Measurements from ENCODE around the gene EVI2B. TPM values are rescaled to one million over a fixed set of nuclear protein-coding genes. Genes with fewer than 3 reads are reported as not detected.
A peak's percentile ranks its signal among the peaks of the same experiment; 100 is the strongest.
"Not testable (repeated sequence)": the region's sequence is repeated elsewhere in the genome, so short reads cannot be mapped to it uniquely, and the experiment has no call there.

The EVI2B gene
- polyA plus RNA-seq (ENCODE audit: insufficient read length in 10 of 10), result 1 to 10 TPM; 1.3 to 9.4 (median 2.6) TPM
- long read RNA-seq, donor 1, partial matches to known transcripts, result 0 of 1 reads
- long read RNA-seq, donor 1, other reads (novel, unspliced or antisense), result 0 of 1 reads
- long read RNA-seq, donor 2, result 0 reads
- long read RNA-seq, donor 3, result 0 reads
- long read RNA-seq, donor 4, result 0 reads
- long read RNA-seq, donor 5, result 0 reads
- long read RNA-seq, donor 6, partial matches to known transcripts, result 0 of 1 reads
- long read RNA-seq, donor 6, other reads (novel, unspliced or antisense), result 0 of 1 reads
- long read RNA-seq, donor 7, partial matches to known transcripts, result 0 of 2 reads
- long read RNA-seq, donor 7, other reads (novel, unspliced or antisense), result 0 of 2 reads
- long read RNA-seq, donor 8, partial matches to known transcripts, result 0 of 1 reads
- long read RNA-seq, donor 8, other reads (novel, unspliced or antisense), result 0 of 1 reads
- long read RNA-seq, donor 9, result 0 reads

- DNase-seq, result peak in 1 of 3 donors; percentile 20
Measured at GRCh38 chr17:31313982-31314781, at the start of gene EVI2B. Gene EVI2B (minus strand): TSS chr17:31314054. CDS start chr17:31305609, 8,445 bp downstream.

GRCh38 chr17:31357839-31358394 is 44.1 kb upstream of the EVI2B start:
- no peak for DNase-seq

- no peak for DNase-seq
Measured at GRCh38 chr17:31357091-31357490, 43.2 kb upstream of the EVI2B start.

- no peak for DNase-seq
Measured at GRCh38 chr17:31355935-31356334, 42.1 kb upstream of the EVI2B start.

- no peak for DNase-seq
Measured at GRCh38 chr17:31349454-31349853, 35.6 kb upstream of the EVI2B start.

GRCh38 chr17:31345191-31345747 is 31.4 kb upstream of the EVI2B start:
- not testable (repeated sequence) for DNase-seq

GRCh38 chr17:31339906-31340661 is 26.2 kb upstream of the EVI2B start:
- DNase-seq, result peak in 1 of 3 donors; percentile 27

GRCh38 chr17:31329221-31329620 is 15.4 kb upstream of the EVI2B start:
- DNase-seq, result no peak

GRCh38 chr17:31328160-31328535 is 14.3 kb upstream of the EVI2B start:
- DNase-seq, result peak in 1 of 3 donors; percentile 53

GRCh38 chr17:31327534-31328159 is 13.8 kb upstream of the EVI2B start:
- peak in 1 of 3 donors; percentile 80 for DNase-seq

GRCh38 chr17:31323551-31323950 is 9.7 kb upstream of the EVI2B start:
- no peak for DNase-seq

GRCh38 chr17:31321966-31322365 is 8.1 kb upstream of the EVI2B start:
- DNase-seq, result no peak

GRCh38 chr17:31321481-31321880 is 7.6 kb upstream of the EVI2B start, which contains the start of gene EVI2A:
Gene EVI2A (minus strand): TSS chr17:31321622. CDS start chr17:31319013, 2,609 bp downstream.
- DNase-seq, result peak; percentile 31 to 76 (median 44)

- no peak for DNase-seq
Measured at GRCh38 chr17:31320791-31321190, 6.9 kb upstream of the EVI2B start.

GRCh38 chr17:31320241-31320640 is 6.4 kb upstream of the EVI2B start:
- DNase-seq, result no peak

- no peak for DNase-seq
Measured at GRCh38 chr17:31318851-31319661, 5.2 kb upstream of the EVI2B start.

- DNase-seq, result peak in 1 of 3 donors; percentile 26
Measured at GRCh38 chr17:31318298-31318801, 4.5 kb upstream of the EVI2B start.

GRCh38 chr17:31314782-31315100 is 887 bp upstream of the EVI2B start:
- no peak for DNase-seq

GRCh38 chr17:31312223-31312622 is 1.6 kb downstream of the EVI2B start:
- DNase-seq, result not testable (repeated sequence)

GRCh38 chr17:31311526-31311925 is 2.3 kb downstream of the EVI2B start:
- no peak for DNase-seq

Data from muscle of back (tissue), 13 donors.